K562 (cell line): ENCODE measurements around the gene RIOK3. TPM values are rescaled to one million over a fixed set of nuclear protein-coding genes. Genes with fewer than 3 reads are reported as not detected.

Source experiments
- BRD9 ChIP-seq: fragments of 450-650 bp; IDR thresholded peaks from 2 replicates; pipeline ENCODE4 v1.6.1; 2018; ENCODE audit warnings: low read depth; ENCODE audit not compliant: partially characterized antibody
- DIDO1 ChIP-seq: fragments of 450-650 bp; IDR thresholded peaks from 2 replicates; pipeline ENCODE4 v1.6.1; 2016; ENCODE audit warnings: low read depth, missing biosample characterization, missing genetic modification characterization
- FOXP1 ChIP-seq: sonication (generic); formaldehyde crosslinking; IDR thresholded peaks from 2 replicates; pipeline ENCODE4 v1.8.0; 2022; ENCODE audit warnings: mild to moderate bottlenecking, missing genetic modification reagents
- GABPB2 ChIP-seq: fragments of 250-450 bp; sonication (Bioruptor Pico); conservative IDR thresholded peaks from 2 replicates; pipeline ENCODE4 v1.5.1; 2021; ENCODE audit warnings: mild to moderate bottlenecking
- KLF1 ChIP-seq: fragments of 450-650 bp; IDR thresholded peaks from 2 replicates; pipeline ENCODE4 v1.6.1; 2016; ENCODE audit warnings: missing genetic modification characterization, missing compliant biosample characterization
- NFIC ChIP-seq: fragments of 450-650 bp; IDR thresholded peaks from 2 replicates; pipeline ENCODE4 v1.6.1; 2017; ENCODE audit warnings: mild to moderate bottlenecking, inconsistent platforms
- RBM15 ChIP-seq: fragments of 200-400 bp; formaldehyde crosslinking; IDR thresholded peaks from 2 replicates; pipeline ENCODE4 v1.6.1; 2018; ENCODE audit warnings: mild to moderate bottlenecking, low read length, moderate library complexity; ENCODE audit not compliant: insufficient read depth
- SP2 ChIP-seq: IDR thresholded peaks from 2 replicates; pipeline ENCODE4 v1.6.1; 2011; ENCODE audit warnings: mild to moderate bottlenecking, low read depth, low read length, moderate library complexity; ENCODE audit not compliant: poor library complexity, severe bottlenecking; ENCODE audit errors: extremely low read depth
- SPI1 ChIP-seq: IDR thresholded peaks from 2 replicates; pipeline ENCODE4 v1.6.1; 2011; ENCODE audit warnings: low read depth, low read length, control low read depth, borderline replicate concordance
- TCFL5 ChIP-seq: fragments of 250-450 bp; sonication (Bioruptor Pico); conservative IDR thresholded peaks from 2 replicates; pipeline ENCODE4 v1.6.1; 2021; ENCODE audit warnings: mild to moderate bottlenecking, moderate library complexity, matching md5 sums
- TOE1 ChIP-seq, 2 experiments: fragments of 450-650 bp in 1 of 2; sonication (generic) in 1 of 2; formaldehyde crosslinking in 1 of 2; IDR thresholded peaks; 2 replicates each; pipeline versions ENCODE4 v1.7.1 to v1.8.0; 2016 to 2022; ENCODE audit warnings: borderline replicate concordance in 2 of 2, mild to moderate bottlenecking in 2 of 2, antibody characterized with exemption in 1 of 2, inconsistent platforms in 1 of 2, low read depth in 1 of 2, missing genetic modification reagents in 1 of 2, moderate library complexity in 1 of 2
- polyA plus RNA-seq, 8 experiments: library from polyadenylated mRNA; depleted of rRNA in 4 of 8; stranded (reverse) in 5 of 8; unstranded in 3 of 8; fragments of >200 nt; fragmentation: Nextera tagmentation in 2 of 8; fragmentation: Illumina TruSeq in 1 of 8; extraction: Ambion mirVana in 2 of 8; extraction: Trizol in 1 of 8; gene quantifications; 2 replicates each; pipeline versions ENCODE4 v1.2.1 to v1.2.3, GENCODE V29; 2011 to 2014; ENCODE audit warnings: inconsistent platforms in 1 of 8, missing spikeins in 1 of 8
- total RNA-seq, 7 experiments: library from RNA; depleted of rRNA in 6 of 7; stranded (reverse); fragments of >200 nt in 6 of 7; fragmentation: Illumina TruSeq in 2 of 7; extraction: Trizol in 2 of 7; gene quantifications; 2 replicates each; pipeline versions ENCODE4 v1.2.1 to v1.2.3, GENCODE V29; 2011 to 2021; ENCODE audit warnings: low replicate concordance in 1 of 7
- TF ChIP-seq, protein P1 (sequence below): fragments of 250-450 bp; sonication (Bioruptor Pico); IDR thresholded peaks from 2 replicates; pipeline ENCODE4 v1.5.0; 2022; ENCODE audit warnings: mild to moderate bottlenecking
- TF ChIP-seq, protein P2 (sequence below): fragments of 450-650 bp; formaldehyde crosslinking; conservative IDR thresholded peaks from 2 replicates; pipeline ENCODE4 v1.4.0; 2022; ENCODE audit warnings: mild to moderate bottlenecking, missing genetic modification characterization
- TF ChIP-seq, protein P3 (sequence below), 2 experiments: fragments of 450-650 bp in 1 of 2; sonication (generic) in 1 of 2; formaldehyde crosslinking; conservative IDR thresholded peaks; 2 replicates each; pipeline versions ENCODE4 v1.4.0 to v1.8.1; 2020 to 2022; ENCODE audit warnings: mild to moderate bottlenecking in 1 of 2, missing genetic modification reagents in 1 of 2
- TF ChIP-seq, protein P4 (sequence below): fragments of 150-350 bp; conservative IDR thresholded peaks from 2 replicates; pipeline ENCODE4 v1.6.1; 2014; ENCODE audit warnings: low read length
- TF ChIP-seq, protein P5 (sequence below): fragments of 250-450 bp; sonication (Bioruptor Pico); IDR thresholded peaks from 2 replicates; pipeline ENCODE4 v1.9.0; 2021; ENCODE audit warnings: mild to moderate bottlenecking, inconsistent platforms

Gene RIOK3
- total and polyA plus RNA-seq, 9 of the 15 experiments (the other 6 are each of a cell fraction or from before 2014, with no cell fraction given) = 21.4 to 89.5 (median 62.9) TPM

DNA sequence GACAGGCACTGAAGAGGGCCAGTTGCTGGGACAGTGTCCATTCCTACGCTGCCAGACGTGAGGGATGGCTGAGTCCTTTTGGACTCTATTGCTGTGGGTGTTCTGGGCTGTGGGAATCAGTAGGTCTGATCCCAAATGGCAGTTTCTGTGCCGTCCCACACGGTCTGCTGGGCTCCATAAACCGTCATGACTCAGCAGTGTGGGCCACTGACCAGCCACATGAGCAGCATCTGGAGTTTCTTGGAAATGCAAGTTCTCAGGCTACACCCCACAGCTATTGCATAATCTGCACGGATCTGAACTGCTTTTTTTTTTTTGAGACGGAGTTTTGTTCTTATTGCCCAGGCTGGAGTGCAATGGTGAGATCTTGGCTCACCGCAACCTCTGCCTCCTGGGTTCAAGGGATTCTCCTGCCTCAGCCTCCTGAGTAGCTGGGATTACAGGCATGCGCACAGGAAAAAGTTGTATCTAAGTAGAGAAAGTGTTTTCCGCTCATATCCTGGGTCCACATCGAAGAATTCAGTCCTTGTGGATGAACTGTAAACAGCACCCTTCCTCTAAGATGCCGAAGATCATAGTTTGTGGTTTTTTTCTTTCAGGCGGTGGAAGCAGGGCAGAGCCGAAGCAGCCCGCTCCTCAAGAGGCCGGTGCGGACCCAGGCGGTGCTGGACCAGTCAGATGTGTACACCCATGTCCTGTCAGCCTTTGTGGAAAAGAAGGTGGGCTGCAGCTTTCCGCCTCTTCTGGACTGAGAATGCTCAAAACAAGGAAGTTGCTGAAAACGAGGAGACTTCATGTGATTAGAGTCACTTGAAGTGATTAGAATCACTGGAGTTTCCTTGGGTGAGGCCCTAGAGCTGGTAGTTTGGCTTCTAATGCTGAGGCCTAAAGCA, 75.7 kb downstream of the RIOK3 start (continued):
- TF ChIP-seq DIDO1 (tag) (no peak; the same call in 1 of the 2 replicates), NFIC (no peak; the same call in 1 of the 2 replicates), SP2 (no peak), FOXP1 (CRISPR knock-in tag) (no peak; the same call in 1 of the 2 replicates), KLF1 (tag) (no peak), GABPB2 (CRISPR knock-in tag) (no peak), RBM15 (no peak), SPI1 (no peak), TOE1 (IDR thresholded peaks at IDR 0.05; ENCODE audit: borderline replicate concordance) (peak; percentile 63), TOE1 (CRISPR knock-in tag; IDR thresholded peaks at IDR 0.05; ENCODE audit: borderline replicate concordance, low read depth) (no peak), TCFL5 (CRISPR knock-in tag) (no peak), BRD9 (peak; percentile 85)
- TF ChIP-seq, protein P1, sequence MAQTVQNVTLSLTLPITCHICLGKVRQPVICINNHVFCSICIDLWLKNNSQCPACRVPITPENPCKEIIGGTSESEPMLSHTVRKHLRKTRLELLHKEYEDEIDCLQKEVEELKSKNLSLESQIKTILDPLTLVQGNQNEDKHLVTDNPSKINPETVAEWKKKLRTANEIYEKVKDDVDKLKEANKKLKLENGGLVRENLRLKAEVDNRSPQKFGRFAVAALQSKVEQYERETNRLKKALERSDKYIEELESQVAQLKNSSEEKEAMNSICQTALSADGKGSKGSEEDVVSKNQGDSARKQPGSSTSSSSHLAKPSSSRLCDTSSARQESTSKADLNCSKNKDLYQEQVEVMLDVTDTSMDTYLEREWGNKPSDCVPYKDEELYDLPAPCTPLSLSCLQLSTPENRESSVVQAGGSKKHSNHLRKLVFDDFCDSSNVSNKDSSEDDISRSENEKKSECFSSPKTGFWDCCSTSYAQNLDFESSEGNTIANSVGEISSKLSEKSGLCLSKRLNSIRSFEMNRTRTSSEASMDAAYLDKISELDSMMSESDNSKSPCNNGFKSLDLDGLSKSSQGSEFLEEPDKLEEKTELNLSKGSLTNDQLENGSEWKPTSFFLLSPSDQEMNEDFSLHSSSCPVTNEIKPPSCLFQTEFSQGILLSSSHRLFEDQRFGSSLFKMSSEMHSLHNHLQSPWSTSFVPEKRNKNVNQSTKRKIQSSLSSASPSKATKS (CRISPR knock-in tag) = no peak
- TF ChIP-seq, protein P2, sequence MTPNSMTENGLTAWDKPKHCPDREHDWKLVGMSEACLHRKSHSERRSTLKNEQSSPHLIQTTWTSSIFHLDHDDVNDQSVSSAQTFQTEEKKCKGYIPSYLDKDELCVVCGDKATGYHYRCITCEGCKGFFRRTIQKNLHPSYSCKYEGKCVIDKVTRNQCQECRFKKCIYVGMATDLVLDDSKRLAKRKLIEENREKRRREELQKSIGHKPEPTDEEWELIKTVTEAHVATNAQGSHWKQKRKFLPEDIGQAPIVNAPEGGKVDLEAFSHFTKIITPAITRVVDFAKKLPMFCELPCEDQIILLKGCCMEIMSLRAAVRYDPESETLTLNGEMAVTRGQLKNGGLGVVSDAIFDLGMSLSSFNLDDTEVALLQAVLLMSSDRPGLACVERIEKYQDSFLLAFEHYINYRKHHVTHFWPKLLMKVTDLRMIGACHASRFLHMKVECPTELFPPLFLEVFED (CRISPR knock-in tag) = no peak
- TF ChIP-seq, protein P3, sequence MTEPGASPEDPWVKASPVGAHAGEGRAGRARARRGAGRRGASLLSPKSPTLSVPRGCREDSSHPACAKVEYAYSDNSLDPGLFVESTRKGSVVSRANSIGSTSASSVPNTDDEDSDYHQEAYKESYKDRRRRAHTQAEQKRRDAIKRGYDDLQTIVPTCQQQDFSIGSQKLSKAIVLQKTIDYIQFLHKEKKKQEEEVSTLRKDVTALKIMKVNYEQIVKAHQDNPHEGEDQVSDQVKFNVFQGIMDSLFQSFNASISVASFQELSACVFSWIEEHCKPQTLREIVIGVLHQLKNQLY (CRISPR knock-in tag; conservative IDR thresholded peaks at IDR 0.05) = no peak
- TF ChIP-seq, protein P4, sequence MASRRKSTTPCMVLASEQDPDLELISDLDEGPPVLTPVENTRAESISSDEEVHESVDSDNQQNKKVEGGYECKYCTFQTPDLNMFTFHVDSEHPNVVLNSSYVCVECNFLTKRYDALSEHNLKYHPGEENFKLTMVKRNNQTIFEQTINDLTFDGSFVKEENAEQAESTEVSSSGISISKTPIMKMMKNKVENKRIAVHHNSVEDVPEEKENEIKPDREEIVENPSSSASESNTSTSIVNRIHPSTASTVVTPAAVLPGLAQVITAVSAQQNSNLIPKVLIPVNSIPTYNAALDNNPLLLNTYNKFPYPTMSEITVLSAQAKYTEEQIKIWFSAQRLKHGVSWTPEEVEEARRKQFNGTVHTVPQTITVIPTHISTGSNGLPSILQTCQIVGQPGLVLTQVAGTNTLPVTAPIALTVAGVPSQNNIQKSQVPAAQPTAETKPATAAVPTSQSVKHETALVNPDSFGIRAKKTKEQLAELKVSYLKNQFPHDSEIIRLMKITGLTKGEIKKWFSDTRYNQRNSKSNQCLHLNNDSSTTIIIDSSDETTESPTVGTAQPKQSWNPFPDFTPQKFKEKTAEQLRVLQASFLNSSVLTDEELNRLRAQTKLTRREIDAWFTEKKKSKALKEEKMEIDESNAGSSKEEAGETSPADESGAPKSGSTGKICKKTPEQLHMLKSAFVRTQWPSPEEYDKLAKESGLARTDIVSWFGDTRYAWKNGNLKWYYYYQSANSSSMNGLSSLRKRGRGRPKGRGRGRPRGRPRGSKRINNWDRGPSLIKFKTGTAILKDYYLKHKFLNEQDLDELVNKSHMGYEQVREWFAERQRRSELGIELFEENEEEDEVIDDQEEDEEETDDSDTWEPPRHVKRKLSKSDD = no peak
- TF ChIP-seq, protein P5, sequence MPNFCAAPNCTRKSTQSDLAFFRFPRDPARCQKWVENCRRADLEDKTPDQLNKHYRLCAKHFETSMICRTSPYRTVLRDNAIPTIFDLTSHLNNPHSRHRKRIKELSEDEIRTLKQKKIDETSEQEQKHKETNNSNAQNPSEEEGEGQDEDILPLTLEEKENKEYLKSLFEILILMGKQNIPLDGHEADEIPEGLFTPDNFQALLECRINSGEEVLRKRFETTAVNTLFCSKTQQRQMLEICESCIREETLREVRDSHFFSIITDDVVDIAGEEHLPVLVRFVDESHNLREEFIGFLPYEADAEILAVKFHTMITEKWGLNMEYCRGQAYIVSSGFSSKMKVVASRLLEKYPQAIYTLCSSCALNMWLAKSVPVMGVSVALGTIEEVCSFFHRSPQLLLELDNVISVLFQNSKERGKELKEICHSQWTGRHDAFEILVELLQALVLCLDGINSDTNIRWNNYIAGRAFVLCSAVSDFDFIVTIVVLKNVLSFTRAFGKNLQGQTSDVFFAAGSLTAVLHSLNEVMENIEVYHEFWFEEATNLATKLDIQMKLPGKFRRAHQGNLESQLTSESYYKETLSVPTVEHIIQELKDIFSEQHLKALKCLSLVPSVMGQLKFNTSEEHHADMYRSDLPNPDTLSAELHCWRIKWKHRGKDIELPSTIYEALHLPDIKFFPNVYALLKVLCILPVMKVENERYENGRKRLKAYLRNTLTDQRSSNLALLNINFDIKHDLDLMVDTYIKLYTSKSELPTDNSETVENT = no peak
